Peyer's patch (tissue), 4 donors: Measurements from ENCODE around the gene PPP1R26.

Experiments used
- CTCF ChIP-seq, 6 experiments: fragments of 450-650 bp in 4 of 6; fragments of 200-600 bp in 2 of 6; sonication (generic) in 1 of 6; IDR thresholded peaks; one replicate each; pipeline ENCODE4 v1.5.1; 2017 to 2019; ENCODE audit warnings: antibody characterized with exemption in 6 of 6, mild to moderate bottlenecking in 3 of 6, moderate library complexity in 1 of 6
- POLR2A ChIP-seq, 2 donors: fragments of 450-650 bp; IDR thresholded peaks; one replicate each; pipeline ENCODE4 v1.5.1; 2017; ENCODE audit warnings: antibody characterized with exemption in 2 of 2, mild to moderate bottlenecking in 2 of 2, moderate library complexity in 2 of 2

GRCh38 chr9:135448663-135449100 is 30.9 kb upstream of the PPP1R26 start:
- TF ChIP-seq CTCF (IDR thresholded peaks at IDR 0.05) (no peak), POLR2A (IDR thresholded peaks at IDR 0.05) (no peak)
